ENCODE results near the gene ASB18.
"Not testable (repeated sequence)": the region's sequence is repeated elsewhere in the genome, so short reads cannot be mapped to it uniquely, and the experiment has no call there.

Gene ASB18, protein sequence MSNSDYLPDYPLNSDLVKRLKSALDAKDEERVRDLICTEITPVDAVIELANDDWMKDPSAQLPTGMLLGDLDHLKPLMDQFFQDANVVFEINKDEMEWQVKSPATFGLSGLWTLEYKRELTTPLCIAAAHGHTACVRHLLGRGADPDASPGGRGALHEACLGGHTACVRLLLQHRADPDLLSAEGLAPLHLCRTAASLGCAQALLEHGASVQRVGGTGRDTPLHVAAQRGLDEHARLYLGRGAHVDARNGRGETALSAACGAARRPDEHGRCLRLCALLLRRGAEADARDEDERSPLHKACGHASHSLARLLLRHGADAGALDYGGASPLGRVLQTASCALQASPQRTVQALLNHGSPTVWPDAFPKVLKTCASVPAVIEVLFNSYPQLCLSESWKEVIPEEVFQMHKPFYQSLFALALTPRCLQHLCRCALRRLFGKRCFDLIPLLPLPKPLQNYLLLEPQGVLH

DNA sequence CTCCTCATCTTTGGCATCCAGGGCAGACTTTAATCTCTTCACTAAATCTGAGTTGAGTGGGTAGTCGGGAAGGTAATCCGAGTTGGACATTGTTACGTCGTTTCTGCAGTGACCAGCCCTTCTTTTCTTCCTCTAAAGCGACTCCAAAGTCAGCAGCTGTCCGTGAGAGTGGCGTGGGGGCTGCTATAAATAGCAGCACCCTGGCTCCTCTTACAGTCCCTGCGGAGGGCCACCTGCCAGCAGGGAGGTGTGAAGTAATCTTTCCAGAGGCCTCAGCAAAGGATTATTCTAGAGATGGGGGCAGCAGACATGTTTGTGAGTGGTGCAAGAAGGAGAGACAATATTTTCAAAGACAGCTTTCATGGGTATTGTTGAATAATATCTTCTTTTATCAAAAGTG, at the start of gene ASB18:
Gene ASB18, minus strand, starts transcription at position 151 of the 400 bp plus-strand sequence. Its CDS starts 61 bp downstream, at position 90.
- DNase-seq (ENCODE audit: low read depth in 2 of 2): no peak

DNA sequence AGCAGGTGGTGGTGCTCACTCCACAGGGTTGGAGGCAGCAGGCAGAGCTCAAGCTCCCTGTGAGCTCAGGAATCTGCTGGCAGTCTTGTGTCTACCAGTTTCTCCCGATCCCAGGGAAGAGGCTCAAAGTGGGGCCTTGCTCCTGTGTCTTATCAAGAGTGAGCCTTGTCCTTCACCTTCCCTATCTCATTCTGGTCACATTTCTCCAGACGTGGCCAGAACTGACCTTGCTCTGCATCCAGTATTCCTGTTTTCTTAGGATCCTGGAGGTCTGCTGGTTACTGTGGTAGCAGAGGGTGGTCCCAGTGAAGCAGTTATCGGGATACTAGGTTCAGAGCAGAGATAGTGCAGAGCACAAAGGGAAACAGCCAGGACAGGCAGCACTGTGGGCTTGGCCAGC, 47.1 kb upstream of the ASB18 start:
- no peak for DNase-seq (ENCODE audit: low read depth in 2 of 2)

DNA sequence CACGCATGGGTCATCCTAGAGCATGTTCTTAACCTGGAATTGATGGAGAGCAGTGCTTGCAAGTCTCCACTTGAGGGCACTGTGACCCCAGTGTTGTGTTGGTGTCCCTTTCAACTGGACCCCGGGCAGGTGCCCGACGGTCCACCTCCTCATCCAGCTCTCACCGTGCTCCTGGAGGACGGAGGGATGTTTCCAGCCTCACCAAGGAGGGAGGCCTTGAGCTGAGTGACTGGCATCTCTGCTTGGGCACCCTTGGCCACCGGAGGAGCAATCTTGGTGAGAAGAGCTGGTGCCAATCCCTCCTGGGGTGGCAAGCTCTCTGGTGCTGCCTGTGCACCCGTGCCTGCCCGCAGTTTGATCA, 45.4 kb upstream of the ASB18 start:
- DNase-seq (ENCODE audit: low read depth in 2 of 2): no peak

DNA sequence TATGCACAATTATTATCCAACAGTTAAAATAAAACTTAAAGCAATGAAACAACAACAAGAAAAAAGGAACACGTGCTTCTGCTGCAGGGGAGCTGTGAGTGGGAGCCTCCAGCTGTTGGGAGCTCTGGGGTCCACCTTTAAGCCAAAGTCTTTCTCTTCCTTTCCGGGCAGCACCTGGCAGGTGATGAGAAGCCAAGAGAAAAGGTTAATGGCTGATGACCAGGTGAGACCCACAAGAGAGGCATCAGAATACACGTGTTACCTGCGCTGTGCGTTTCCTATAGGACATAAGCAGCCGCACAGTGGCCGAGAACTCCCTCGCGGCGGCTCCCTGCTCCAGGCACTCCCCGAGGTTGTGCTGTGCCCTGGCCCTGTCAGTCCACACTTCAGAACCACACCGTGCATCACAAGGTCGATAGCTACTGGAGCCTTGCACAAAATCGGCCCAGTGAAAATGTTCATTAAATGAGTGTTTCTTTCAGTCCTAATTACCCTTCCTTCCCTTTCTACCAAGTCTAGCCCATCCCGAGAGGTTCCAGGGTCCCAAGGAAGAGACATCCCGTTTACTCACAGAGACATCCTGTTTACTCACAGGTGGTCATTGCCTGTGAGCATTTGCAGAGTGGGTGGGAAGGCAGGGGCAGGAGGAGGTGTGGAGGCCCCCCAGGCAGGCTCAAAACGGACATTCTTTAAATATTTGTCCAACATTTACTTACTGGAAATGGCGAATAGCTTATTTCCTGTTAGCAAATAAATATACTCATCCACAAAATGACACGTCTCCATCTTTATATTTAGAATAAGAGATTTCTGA, 44.9 kb upstream of the ASB18 start:
- DNase-seq (ENCODE audit: low read depth in 2 of 2): no peak

DNA sequence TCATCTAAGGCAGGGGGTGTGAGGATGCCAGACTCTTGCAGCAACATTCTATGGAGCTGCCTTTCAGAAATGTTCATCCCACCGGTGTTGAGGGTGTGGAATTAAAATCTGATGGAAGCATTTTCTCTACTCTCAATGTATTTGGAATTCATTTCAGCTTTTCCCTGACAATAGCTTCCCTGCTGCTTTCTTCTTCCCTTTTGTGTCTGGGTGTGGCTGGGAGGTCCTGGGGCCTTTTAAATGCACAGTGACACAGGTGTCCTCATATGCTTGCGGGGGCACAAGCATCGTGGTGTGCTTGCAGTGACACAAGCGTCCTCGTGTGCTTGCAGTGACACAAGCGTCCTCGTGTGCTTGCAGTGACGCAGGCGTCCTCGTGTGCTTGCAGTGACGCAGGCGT, 43.4 kb upstream of the ASB18 start:
- no peak for DNase-seq (ENCODE audit: low read depth in 2 of 2)

DNA sequence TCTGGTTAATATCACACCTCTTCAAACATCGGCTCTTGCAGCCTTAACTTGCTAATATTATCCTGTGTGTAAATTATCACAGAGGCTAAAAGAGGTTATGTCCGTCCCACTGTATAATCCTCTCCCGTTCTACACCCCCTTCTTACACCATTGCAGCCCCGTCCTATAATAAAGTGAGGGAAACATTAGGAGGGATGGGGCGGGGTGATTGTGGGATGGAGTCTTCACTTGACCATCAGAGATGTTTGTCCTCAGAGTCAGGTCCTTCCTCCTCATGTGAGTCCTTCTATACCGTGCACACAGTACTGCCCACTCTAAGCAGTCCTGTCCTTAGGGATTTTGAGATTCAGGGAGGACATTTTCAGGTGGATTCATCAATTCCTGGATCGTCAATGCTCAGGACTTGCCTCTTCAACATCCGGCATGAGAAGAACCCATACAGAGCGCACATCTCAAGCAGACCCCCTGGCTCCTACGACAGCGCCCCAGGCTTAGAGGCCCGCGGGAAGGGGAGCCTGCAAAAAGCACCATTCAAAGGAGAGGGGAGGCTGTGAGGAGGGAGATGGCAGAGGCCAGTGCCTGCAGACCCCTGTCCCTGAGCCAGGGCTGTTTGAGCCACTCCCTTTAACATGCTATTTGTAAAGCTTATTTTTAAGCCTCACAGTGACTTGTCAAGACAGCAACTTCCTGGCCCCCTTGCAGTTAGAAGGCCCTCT, 42.8 kb upstream of the ASB18 start:
- no peak for DNase-seq (ENCODE audit: low read depth in 2 of 2)

DNA sequence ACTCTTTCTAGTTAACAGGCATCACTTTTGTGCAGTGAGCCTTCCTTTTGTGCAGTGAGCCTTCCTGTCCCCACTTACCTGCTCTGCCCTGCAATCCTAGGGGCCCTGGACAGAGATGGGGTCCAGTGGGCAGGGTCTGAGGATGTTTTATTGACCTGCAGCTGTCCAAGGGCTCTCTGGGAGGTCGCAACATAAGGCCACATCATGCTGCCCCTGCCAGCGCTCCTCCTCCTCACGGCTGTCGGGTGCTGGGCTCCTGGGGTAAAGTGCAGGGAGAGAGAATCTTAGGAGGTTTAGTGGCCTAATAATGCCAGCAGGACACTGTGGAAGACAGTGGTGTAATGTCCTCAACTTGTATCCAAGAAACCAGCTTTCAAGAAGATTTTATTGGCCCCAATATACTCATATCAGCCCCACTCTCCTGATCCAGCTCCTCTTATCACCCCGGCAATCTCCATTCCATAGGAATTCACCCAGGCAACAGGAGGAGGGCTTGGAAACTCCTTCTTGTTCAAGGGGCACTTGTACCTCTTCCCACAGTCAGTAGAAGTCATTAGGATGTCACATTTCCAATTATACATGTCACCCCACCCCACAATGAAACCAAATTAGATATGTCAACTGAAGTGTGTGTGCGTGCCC, 41.9 kb upstream of the ASB18 start:
- no peak for DNase-seq (ENCODE audit: low read depth in 2 of 2)

DNA sequence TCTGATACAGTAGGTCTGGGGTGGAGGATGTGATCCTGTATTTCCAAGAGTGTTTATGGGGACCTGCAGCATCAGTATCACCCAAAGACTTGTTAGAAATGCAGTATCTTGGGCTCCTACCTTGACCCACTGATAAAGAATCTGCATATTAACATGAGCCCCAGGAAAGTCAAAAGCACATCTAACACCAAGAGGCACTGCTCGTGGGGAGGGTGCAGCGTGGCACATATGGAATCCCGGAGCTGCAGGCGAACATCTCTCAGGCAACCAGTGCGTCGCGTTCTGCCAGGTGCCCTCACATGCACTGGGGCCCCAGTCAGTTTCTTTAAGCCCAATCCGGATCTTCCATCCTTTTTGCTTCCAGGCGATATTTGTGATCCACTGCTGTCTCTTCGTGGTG, 41.3 kb upstream of the ASB18 start:
- no peak for DNase-seq (ENCODE audit: low read depth in 2 of 2)

DNA sequence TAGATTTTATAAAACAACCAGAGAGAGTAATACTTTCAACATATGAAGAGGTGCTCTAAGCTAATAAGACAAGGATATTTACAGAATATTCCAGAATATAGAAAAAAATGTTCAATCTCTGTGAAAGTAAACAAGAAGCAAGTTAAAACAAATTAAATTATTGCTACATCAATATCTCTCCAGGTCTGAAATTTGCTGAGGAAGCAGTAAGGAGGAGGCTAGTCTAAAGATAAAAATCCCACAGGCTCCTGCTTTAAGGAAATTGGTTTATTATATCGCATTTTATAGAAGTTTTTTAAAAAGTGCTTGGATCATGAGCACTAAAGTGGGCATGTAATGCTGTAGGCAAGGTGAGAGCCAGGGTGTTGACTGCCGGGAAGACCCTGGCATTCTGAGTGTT, 39.7 kb upstream of the ASB18 start:
- DNase-seq (ENCODE audit: low read depth in 2 of 2): no peak

DNA sequence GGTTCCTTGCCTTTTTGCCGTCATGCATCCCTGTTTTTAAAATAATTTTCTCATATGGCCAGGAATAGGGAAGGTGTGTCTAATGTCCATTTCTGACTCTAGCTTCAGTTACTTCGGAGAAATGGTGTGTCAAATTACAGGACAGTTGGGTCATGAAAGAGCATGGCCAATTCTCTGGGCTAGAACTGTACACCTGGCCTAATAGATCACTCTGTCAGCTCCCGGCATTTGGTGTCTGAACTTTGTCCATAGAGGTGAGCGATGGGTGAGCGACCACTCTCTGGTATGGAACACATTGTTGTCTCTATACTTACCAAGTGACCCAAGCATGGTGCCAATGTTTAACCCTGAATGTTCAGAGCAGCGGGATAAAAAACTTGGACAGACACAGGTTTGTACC, 38.3 kb upstream of the ASB18 start:
- DNase-seq (ENCODE audit: low read depth in 2 of 2): no peak

DNA sequence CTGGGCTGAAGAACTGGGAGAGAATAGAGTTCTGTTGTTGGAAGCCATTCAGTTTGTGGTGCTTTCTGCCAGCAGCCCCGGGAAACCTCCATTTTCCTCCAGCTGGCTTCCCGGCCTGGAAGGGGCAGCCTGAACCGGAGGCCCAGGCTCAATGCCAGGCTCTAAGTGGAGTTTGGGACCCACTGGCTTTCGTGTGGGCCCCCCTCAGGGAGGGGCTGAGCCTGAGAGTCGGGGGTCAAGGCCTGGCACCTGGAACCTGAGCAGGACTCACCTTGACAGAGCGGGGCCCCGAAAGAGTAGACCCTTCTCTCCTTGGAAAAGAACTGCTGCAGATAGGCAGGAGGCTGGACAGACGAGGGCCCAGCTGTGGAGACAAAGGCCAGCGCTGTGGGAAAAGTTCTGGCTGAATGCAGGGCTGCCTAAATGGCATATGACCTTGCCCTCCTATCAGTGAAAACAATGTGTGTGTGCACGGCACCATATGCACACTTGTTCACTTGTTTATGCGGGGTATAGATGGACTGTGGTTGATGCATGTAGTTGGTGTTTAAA, 34.8 kb upstream of the ASB18 start:
- DNase-seq (ENCODE audit: low read depth in 2 of 2): no peak

DNA sequence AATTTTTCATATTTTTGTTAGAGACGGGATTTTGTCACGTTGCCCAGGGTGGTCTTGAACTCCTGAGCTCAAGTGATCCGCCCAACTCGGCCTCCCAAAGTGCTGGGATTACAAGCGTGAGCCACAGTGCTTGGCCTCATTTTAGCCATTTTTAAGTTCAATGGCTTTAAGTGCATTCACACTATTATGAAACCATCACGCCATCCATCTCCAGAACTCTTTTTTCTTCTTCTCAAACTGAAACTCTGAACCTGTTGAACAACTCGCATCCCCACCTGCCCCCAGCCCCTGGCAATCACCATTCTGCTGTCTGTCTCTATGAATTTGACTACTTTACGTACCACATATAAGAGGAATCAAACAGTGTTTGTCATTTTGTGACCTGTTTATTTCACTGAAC, 31.3 kb upstream of the ASB18 start:
- DNase-seq (ENCODE audit: low read depth in 2 of 2): no peak

DNA sequence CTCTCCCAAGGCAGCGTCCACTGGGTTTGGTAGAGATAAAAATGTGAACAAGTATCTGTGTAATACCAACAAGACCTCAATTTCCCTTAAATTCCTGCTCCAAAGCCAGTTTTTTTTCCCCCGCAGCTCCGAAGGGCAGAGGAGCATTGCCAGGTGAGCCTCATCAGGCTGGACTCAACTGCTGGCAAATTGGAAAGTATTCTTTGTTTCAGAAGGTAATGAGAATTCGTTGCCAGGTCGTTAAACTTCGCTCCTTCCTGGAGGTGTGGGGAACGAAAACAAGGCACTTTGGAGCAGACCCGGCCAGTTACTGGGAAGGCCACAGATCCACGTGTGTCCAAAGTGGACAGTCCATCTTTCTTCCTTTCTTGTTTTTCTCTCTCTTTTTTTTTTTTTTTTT, 30.4 kb upstream of the ASB18 start:
- DNase-seq (ENCODE audit: low read depth in 2 of 2): no peak

DNA sequence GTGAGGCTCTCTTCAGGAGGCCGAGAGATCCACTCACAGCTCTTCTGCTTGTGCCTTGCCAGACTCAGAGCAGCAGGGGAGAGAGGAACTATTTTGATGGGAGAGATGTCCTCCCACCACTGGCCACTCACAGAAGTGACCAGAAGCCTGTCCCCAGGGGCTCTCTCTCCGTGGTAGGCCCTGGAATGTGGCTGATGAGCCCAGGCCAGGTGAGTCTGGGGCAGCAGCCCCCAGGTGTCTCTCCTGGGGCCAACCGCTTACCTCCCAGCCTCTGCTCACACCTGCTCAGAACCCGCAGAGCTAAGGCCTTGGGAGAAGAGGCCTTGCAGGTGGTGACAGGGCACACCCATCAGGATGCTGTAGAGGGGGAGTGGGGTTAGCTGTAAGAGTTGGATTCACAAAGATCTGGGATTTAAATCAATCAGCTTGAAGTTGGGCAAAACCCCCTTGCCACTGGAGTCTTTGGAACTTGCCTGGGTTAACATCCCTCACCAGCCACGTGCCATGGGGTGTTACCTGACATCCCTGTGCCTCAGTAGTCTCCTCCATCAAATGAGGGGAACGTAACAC, 29.1 kb upstream of the ASB18 start:
- no peak for DNase-seq (ENCODE audit: low read depth in 2 of 2)

DNA sequence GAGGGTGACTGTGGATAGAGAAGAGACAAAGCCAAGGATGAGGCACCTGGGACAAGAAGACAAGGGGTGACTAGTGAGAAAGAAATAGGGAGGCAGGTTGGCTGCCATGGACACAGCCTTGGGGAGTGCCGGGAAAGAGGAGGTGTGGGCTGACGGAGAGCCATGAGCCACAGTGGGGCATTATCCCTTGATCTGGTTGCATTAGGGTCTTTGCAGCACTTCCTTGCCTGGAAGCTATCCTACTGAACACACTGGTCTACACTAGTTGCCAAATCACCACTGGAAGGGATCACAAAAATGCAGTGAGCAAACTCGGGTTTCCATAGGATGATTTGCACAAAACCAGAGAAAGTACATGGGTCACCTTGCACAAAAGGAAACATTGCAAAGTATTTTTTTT, 27.7 kb upstream of the ASB18 start:
- no peak for DNase-seq (ENCODE audit: low read depth in 2 of 2)

DNA sequence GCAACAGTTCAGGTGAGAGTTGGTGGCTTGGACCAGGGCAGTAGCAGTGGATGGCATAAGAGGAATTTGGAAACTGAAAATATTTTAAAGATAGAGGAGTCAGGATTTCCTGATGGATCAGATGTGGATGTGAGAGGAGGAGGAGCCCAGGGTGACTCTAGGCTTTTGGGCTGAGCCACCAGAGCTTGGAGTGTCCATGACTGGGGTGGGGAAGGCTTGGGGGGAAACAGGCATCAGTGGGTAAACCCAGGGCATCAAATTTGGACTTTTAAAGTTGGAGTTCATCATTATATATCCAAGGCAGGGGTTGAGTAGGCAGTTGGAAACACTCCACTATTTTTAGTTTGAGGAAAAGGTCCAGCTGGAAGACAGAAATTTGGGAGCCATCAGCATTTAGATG, 27.3 kb upstream of the ASB18 start:
- DNase-seq (ENCODE audit: low read depth in 2 of 2): no peak

DNA sequence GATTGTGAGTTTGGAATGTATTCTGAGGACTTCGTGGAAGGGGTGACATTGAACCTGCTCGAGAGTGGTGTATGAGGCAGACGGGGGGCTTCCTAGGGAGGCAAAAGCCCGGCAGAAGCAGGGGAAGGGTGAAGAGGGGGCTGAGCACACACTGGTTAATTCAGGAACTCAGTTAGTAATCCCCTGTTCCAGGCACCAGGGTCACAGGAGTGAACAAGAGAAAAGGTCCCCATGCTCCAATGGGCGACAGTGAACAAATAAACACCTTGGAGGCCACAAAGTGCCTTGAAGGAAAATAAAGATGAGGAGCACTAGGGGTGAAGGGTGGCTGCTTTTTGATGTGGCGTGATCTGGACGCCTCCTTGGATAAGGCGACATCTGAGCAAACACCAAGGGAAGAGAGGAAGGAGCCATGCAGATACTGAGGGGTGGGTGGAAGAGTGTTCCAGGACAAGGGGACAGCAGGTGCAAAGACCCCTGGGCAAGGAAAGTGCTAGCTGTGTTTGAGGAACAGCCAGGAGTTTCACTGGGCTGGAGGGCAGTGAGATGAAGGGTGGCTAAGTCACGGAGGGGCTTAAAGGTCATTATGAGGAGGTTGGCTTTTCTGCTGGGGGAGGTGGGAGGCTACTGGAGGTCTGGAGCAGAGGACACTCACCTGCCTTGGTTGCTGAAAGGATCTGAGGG, 26.7 kb upstream of the ASB18 start:
- DNase-seq (ENCODE audit: low read depth in 2 of 2): no peak

DNA sequence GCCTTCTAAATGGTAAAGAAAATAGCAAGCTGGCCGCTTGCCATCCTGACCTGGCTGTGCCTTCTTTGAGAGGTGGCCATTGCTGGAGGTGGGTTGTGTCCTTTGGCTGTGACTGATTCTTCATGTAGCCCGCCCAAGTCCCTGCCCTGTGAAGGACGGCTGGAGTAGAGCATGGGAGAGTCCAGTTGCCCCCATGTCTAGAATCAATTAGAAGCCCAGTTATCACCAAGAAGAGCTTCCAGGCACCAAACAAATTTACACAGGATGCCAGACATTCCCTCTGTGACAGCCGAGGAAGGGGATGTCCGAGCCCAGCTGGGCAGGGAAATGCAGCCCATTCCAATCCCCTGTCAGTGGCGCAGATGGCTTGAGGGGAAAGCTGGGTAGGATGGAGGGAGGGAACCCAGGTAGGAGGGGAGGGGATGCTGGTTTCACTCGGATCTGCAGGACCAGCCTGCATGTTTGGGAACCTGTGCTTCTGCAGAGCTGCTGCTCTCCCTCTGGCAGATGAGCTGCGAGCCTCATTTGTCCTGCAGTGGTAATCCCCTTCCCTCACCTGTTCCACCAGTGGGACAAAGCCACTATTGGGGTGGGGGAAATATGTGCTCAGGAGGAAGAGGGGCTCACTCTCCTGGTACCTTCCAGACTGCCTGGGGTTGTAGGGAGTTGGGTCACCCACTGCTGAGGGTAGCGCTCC, 25.7 kb upstream of the ASB18 start:
- DNase-seq (ENCODE audit: low read depth in 2 of 2): no peak

DNA sequence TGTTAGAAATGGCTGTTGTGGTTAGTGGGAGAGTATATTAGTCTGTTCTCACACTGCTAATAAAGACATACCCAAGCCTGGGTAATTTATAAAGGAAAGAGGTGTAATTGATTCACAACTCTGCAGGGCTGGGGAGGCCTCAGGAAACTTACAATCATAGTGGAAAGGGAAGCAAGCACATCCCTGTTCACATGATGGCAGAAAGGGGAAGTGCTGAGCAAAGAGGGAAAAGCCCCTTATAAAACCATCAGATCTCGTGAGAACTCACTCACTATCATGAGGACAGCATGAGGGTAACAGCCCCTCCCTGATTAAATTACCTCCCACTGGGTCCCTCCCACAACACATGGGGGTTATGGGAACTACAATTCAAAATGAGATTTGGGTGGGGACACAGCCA, 24.2 kb upstream of the ASB18 start:
- not testable (repeated sequence) for DNase-seq (ENCODE audit: low read depth in 2 of 2)

DNA sequence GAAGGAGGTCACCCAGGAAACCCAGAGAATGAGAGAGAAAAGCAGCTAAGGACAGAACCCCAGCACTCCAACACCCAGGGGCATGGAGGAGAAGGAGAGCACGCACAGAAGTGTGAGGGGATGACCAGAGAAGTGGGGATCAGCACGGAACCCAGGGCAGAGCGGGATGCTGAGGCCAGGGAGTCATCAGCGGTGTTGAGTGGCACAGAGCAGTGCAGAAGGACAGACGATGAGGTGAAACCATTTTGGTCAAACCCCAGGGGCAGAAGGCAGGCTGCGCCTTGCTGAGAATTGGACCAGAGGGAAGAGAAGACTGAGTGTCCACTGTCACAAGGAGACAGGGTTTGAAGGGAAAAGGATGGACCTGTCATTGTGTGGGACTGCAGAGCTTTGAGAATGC, 23.4 kb upstream of the ASB18 start:
- no peak for DNase-seq (ENCODE audit: low read depth in 2 of 2)
